A549 (cell line): ENCODE results near the gene IL17RC. TPM values are rescaled to one million over a fixed set of nuclear protein-coding genes. Genes with fewer than 3 reads are reported as not detected.

ENCODE experiments used
- polyA plus RNA-seq, 4 experiments: library from polyadenylated mRNA; depleted of rRNA in 3 of 4; stranded (reverse); fragments of >200 nt; fragmentation: RNase III in 1 of 4; extraction: RNeasy Plus Mini Kit Qiagen cat#74134 plus additional on column Dnase treatment in 1 of 4; gene quantifications; 2 replicates in 3 of 4; 3 replicates in 1 of 4; pipeline ENCODE4 v1.2.3, GENCODE V29; 2011 to 2017
- small RNA-seq, 6 experiments: library from RNA; depleted of rRNA; stranded (forward); fragments of <200 nt; gene quantifications; one replicate each; pipeline ENCODE3, GENCODE V24; 2012

Gene IL17RC
- polyA plus RNA-seq, 2 of the 4 experiments (the other 2 are of a cell fraction), result 7.7 to 9.4 TPM

Small RNAs within 50 kb of the gene (small RNA-seq; reads per million reads assigned to genes)
- gene RNU6-882P, result 0 reads per million in 6 experiments

Other genes with a start within 250 kb of the IL17RC start
- 0.03 and 0.07 TPM in 2 replicates for gene CPNE9, start 213.3 kb upstream of the IL17RC start, polyA plus RNA-seq (2011; rRNA removed)
- 0.05 to 0.07 TPM in 2 of 3 replicates, not detected in the other for gene CPNE9, start 213.3 kb upstream of the IL17RC start, polyA plus RNA-seq (2017; fragmentation: RNase III; extraction: RNeasy Plus Mini Kit Qiagen cat#74134 plus additional on column Dnase treatment)
- 8.6 and 10.1 TPM in 2 replicates for gene BRPF1, start 185.4 kb upstream of the IL17RC start, polyA plus RNA-seq (2011; rRNA removed)
- 11.9 to 12.4 TPM (median 12.1 TPM) in 3 replicates for gene BRPF1, start 185.4 kb upstream of the IL17RC start, polyA plus RNA-seq (2017; fragmentation: RNase III; extraction: RNeasy Plus Mini Kit Qiagen cat#74134 plus additional on column Dnase treatment)
- 21.2 and 21.6 TPM in 2 replicates for gene OGG1, start 167.1 kb upstream of the IL17RC start, polyA plus RNA-seq (2011; rRNA removed)
- 17.2 to 20.0 TPM (median 18.1 TPM) in 3 replicates for gene OGG1, start 167.1 kb upstream of the IL17RC start, polyA plus RNA-seq (2017; fragmentation: RNase III; extraction: RNeasy Plus Mini Kit Qiagen cat#74134 plus additional on column Dnase treatment)
- gene CAMK1, start 147.2 kb upstream of the IL17RC start, polyA plus RNA-seq (2011; rRNA removed), result 13.5 and 16.0 TPM in 2 replicates
- 15.6 to 16.1 TPM (median 15.9 TPM) in 3 replicates for gene CAMK1, start 147.2 kb upstream of the IL17RC start, polyA plus RNA-seq (2017; fragmentation: RNase III; extraction: RNeasy Plus Mini Kit Qiagen cat#74134 plus additional on column Dnase treatment)
- gene TADA3, start 124.6 kb upstream of the IL17RC start, polyA plus RNA-seq (2011; rRNA removed), result 42.6 and 49.2 TPM in 2 replicates
- 44.3 to 53.6 TPM (median 50.3 TPM) in 3 replicates for gene TADA3, start 124.6 kb upstream of the IL17RC start, polyA plus RNA-seq (2017; fragmentation: RNase III; extraction: RNeasy Plus Mini Kit Qiagen cat#74134 plus additional on column Dnase treatment)
- 126 and 140 TPM in 2 replicates for gene ARPC4, start 124.0 kb upstream of the IL17RC start, polyA plus RNA-seq (2011; rRNA removed)
- 292 to 310 TPM (median 298 TPM) in 3 replicates for gene ARPC4, start 124.0 kb upstream of the IL17RC start, polyA plus RNA-seq (2017; fragmentation: RNase III; extraction: RNeasy Plus Mini Kit Qiagen cat#74134 plus additional on column Dnase treatment)
- 13.0 and 18.1 TPM in 2 replicates for gene TTLL3, start 106.8 kb upstream of the IL17RC start, polyA plus RNA-seq (2011; rRNA removed)
- gene TTLL3, start 106.8 kb upstream of the IL17RC start, polyA plus RNA-seq (2017; fragmentation: RNase III; extraction: RNeasy Plus Mini Kit Qiagen cat#74134 plus additional on column Dnase treatment), result 9.9 to 12.8 TPM (median 10.3 TPM) in 3 replicates
- 38.9 and 47.1 TPM in 2 replicates for gene RPUSD3, start 73.1 kb upstream of the IL17RC start, polyA plus RNA-seq (2011; rRNA removed)
- gene RPUSD3, start 73.1 kb upstream of the IL17RC start, polyA plus RNA-seq (2017; fragmentation: RNase III; extraction: RNeasy Plus Mini Kit Qiagen cat#74134 plus additional on column Dnase treatment), result 42.2 to 45.0 TPM (median 44.5 TPM) in 3 replicates
- gene CIDEC, start 36.8 kb upstream of the IL17RC start, polyA plus RNA-seq (2011; rRNA removed), result 6.3 and 10.4 TPM in 2 replicates
- 2.0 to 3.3 TPM (median 2.8 TPM) in 3 replicates for gene CIDEC, start 36.8 kb upstream of the IL17RC start, polyA plus RNA-seq (2017; fragmentation: RNase III; extraction: RNeasy Plus Mini Kit Qiagen cat#74134 plus additional on column Dnase treatment)
- 63.2 and 79.3 TPM in 2 replicates for gene JAGN1, start 26.5 kb upstream of the IL17RC start, polyA plus RNA-seq (2011; rRNA removed)
- 48.6 to 53.7 TPM (median 49.6 TPM) in 3 replicates for gene JAGN1, start 26.5 kb upstream of the IL17RC start, polyA plus RNA-seq (2017; fragmentation: RNase III; extraction: RNeasy Plus Mini Kit Qiagen cat#74134 plus additional on column Dnase treatment)
- 0.53 and 0.60 TPM in 2 replicates for gene IL17RE, start 14.2 kb upstream of the IL17RC start, polyA plus RNA-seq (2011; rRNA removed)
- gene IL17RE, start 14.2 kb upstream of the IL17RC start, polyA plus RNA-seq (2017; fragmentation: RNase III; extraction: RNeasy Plus Mini Kit Qiagen cat#74134 plus additional on column Dnase treatment), result 0.44 to 0.67 TPM (median 0.47 TPM) in 3 replicates
- gene CRELD1, start 16.7 kb downstream of the IL17RC start, polyA plus RNA-seq (2011; rRNA removed), result 13.1 and 13.9 TPM in 2 replicates
- 9.8 to 13.6 TPM (median 11.1 TPM) in 3 replicates for gene CRELD1, start 16.7 kb downstream of the IL17RC start, polyA plus RNA-seq (2017; fragmentation: RNase III; extraction: RNeasy Plus Mini Kit Qiagen cat#74134 plus additional on column Dnase treatment)
- gene PRRT3, start 35.3 kb downstream of the IL17RC start, polyA plus RNA-seq (2011; rRNA removed), result 0.50 and 0.53 TPM in 2 replicates
- gene PRRT3, start 35.3 kb downstream of the IL17RC start, polyA plus RNA-seq (2017; fragmentation: RNase III; extraction: RNeasy Plus Mini Kit Qiagen cat#74134 plus additional on column Dnase treatment), result 1.1 to 1.3 TPM (median 1.1 TPM) in 3 replicates
- 133 and 170 TPM in 2 replicates for gene EMC3, start 69.7 kb downstream of the IL17RC start, polyA plus RNA-seq (2011; rRNA removed)
- 63.5 to 72.9 TPM (median 65.0 TPM) in 3 replicates for gene EMC3, start 69.7 kb downstream of the IL17RC start, polyA plus RNA-seq (2017; fragmentation: RNase III; extraction: RNeasy Plus Mini Kit Qiagen cat#74134 plus additional on column Dnase treatment)
- gene FANCD2, start 109.3 kb downstream of the IL17RC start, polyA plus RNA-seq (2011; rRNA removed), result 37.7 and 44.3 TPM in 2 replicates
- gene FANCD2, start 109.3 kb downstream of the IL17RC start, polyA plus RNA-seq (2017; fragmentation: RNase III; extraction: RNeasy Plus Mini Kit Qiagen cat#74134 plus additional on column Dnase treatment), result 25.1 to 27.9 TPM (median 26.9 TPM) in 3 replicates
- gene FANCD2OS, start 191.2 kb downstream of the IL17RC start, polyA plus RNA-seq (2011; rRNA removed), result not detected in 2 replicates
- not detected in 3 replicates for gene FANCD2OS, start 191.2 kb downstream of the IL17RC start, polyA plus RNA-seq (2017; fragmentation: RNase III; extraction: RNeasy Plus Mini Kit Qiagen cat#74134 plus additional on column Dnase treatment)
- 173 and 189 TPM in 2 replicates for gene BRK1, start 198.6 kb downstream of the IL17RC start, polyA plus RNA-seq (2011; rRNA removed)
- 184 to 200 TPM (median 191 TPM) in 3 replicates for gene BRK1, start 198.6 kb downstream of the IL17RC start, polyA plus RNA-seq (2017; fragmentation: RNase III; extraction: RNeasy Plus Mini Kit Qiagen cat#74134 plus additional on column Dnase treatment)
- gene VHL, start 224.7 kb downstream of the IL17RC start, polyA plus RNA-seq (2011; rRNA removed), result 19.7 and 23.8 TPM in 2 replicates
- gene VHL, start 224.7 kb downstream of the IL17RC start, polyA plus RNA-seq (2017; fragmentation: RNase III; extraction: RNeasy Plus Mini Kit Qiagen cat#74134 plus additional on column Dnase treatment), result 40.7 to 41.4 TPM (median 41.2 TPM) in 3 replicates
- 12.5 and 15.3 TPM in 2 replicates for gene IRAK2, start 247.8 kb downstream of the IL17RC start, polyA plus RNA-seq (2011; rRNA removed)
- 7.8 to 9.1 TPM (median 7.9 TPM) in 3 replicates for gene IRAK2, start 247.8 kb downstream of the IL17RC start, polyA plus RNA-seq (2017; fragmentation: RNase III; extraction: RNeasy Plus Mini Kit Qiagen cat#74134 plus additional on column Dnase treatment)